Retinal pigment epithelial cell (primary cell): ENCODE data around the gene ZNF26.
A peak's percentile ranks its signal among the peaks of the same experiment; 100 is the strongest.

Experiments used
- DNase-seq: peaks from one replicate; pipeline ENCODE4 v3.0.0-alpha.2; 2010; ENCODE audit warnings: low read depth
- H3K4me3 ChIP-seq: 2 replicates; pipeline ENCODE4 v1.5.1; 2011; ENCODE audit warnings: mild to moderate bottlenecking, low read length, control low read depth, moderate library complexity
- CTCF ChIP-seq: conservative IDR thresholded peaks from 2 replicates; pipeline ENCODE4 v1.5.1; 2011; ENCODE audit warnings: low read depth, low read length, control low read depth, inconsistent platforms

Gene ZNF26

GRCh38 chr12:133010657-133011297 lies 24.6 kb downstream of the ZNF26 start:
- no peak for TF ChIP-seq CTCF
- DNase-seq, result no peak
- no peak overlapping the region for H3K4me3 ChIP-seq

GRCh38 chr12:133023566-133023965 lies 37.4 kb downstream of the ZNF26 start:
- H3K4me3 ChIP-seq, result no peak overlapping the region
- no peak for DNase-seq
- TF ChIP-seq CTCF, result no peak

DNA sequence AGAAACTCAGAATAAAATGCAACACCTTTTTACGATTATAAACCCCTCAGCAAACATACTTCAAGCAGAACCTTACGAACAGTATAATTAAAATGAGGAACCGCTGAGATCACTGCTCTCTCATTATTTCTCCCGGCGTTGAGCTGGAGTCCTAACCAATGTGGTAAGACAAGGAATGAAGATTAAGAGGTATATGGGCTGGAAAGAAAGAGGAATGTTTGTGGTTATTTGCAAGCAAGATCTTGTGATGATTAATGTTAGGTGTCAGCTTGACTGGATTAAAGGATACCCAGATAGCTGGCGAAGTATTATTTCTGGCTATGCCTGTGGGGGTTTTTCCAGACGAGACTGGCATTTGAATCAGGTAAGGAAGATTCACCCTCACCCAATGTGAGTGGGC lies 40.8 kb downstream of the ZNF26 start:
- no peak for TF ChIP-seq CTCF
- peak; percentile 8 for DNase-seq
- H3K4me3 ChIP-seq, result no peak overlapping the region

- TF ChIP-seq CTCF, result no peak
- peak; percentile 95 for DNase-seq
- peak within 1 kb of the TSS; percentile 67 for H3K4me3 ChIP-seq
Observed at GRCh38 chr12:133037207-133038005, 51.2 kb downstream of the ZNF26 start, which contains the start of gene ZNF84. ZNF84 (plus strand) TSS chr12:133037509; CDS start chr12:133041468, 3,959 bp downstream.

GRCh38 chr12:133038118-133038709 lies 52.0 kb downstream of the ZNF26 start:
- TF ChIP-seq CTCF, result no peak
- peak overlapping the region; percentile 67 for H3K4me3 ChIP-seq
- DNase-seq, result no peak

- no peak for TF ChIP-seq CTCF
- DNase-seq, result no peak
- no peak overlapping the region for H3K4me3 ChIP-seq
Observed at GRCh38 chr12:133046698-133047097, 60.5 kb downstream of the ZNF26 start.
